ENCODE measurements around the gene INPP4A.

INPP4A gene

DNA sequence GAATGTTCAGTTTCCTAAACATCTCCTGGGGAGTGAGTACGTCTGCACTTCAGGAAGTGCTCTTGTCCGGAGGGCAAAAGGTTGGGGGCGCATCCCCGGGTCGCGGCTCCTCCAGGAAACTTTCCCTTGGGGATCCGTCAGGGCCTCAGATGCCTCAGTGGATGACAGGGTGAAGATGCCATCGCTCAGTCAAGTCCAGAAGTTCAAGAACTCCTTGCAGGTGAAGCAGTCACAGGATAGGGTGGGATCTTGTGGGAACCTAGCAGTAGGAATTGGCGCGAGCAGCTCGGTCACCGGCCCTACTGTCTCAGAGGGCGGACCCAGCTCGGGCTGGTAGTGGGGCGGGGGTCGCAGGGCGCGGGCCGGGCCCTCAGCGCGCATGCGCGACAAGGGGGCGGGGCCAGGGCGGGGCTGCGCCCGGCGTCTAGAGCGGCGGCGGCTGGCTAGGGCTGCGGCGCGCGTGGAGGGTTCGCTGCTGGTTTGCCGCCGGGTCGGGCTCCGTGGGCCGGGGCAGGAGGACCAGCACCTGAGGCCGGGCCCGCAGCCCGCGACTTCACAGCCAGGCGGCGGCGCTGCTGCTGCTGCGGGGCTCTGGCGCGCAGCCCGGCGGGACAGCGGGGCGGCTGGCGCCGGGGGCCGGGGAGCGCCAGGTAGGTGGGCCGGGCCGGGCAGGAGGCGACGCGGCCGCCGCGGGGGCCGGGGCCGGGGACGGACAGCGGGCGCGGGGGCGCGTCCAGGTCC is at the start of gene INPP4A:
INPP4A (plus strand) TSS at position 423 of the 741 bp plus-strand sequence. CDS start 75,191 bp downstream, outside the sequence.
- peak within 1 kb of the TSS; percentile 56 for H3K4me3 ChIP-seq (ENCODE audit: low read depth, low read length)
- TF ChIP-seq CTCF (IDR thresholded peaks at IDR 0.05; ENCODE audit: borderline replicate concordance, insufficient read depth, low read depth, low read length), result peak; percentile 35; the same call in 1 of the 2 replicates

GRCh38 chr2:98395977-98396376 is 48.7 kb upstream of the INPP4A start:
- no peak for TF ChIP-seq CTCF (IDR thresholded peaks at IDR 0.05; ENCODE audit: borderline replicate concordance, insufficient read depth, low read depth, low read length)

DNA sequence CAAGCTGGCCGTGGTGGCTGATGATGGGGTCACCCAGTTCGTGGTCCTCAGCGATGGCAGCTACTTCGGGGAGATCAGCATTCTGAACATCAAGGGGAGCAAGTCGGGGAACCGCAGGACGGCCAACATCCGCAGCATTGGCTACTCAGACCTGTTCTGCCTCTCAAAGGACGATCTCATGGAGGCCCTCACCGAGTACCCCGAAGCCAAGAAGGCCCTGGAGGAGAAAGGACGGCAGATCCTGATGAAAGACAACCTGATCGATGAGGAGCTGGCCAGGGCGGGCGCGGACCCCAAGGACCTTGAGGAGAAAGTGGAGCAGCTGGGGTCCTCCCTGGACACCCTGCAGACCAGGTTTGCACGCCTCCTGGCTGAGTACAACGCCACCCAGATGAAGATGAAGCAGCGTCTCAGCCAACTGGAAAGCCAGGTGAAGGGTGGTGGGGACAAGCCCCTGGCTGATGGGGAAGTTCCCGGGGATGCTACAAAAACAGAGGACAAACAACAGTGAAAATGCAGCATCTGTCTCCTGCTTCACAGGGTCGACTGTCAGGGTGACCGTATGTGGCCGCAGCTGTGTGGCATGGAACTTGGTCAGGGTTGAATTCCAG is 47.8 kb upstream of the INPP4A start:
- TF ChIP-seq CTCF (IDR thresholded peaks at IDR 0.05; ENCODE audit: borderline replicate concordance, insufficient read depth, low read depth, low read length), result no peak
- no peak overlapping the region for H3K4me3 ChIP-seq (ENCODE audit: low read depth, low read length)

More at GRCh38 chr2:98395977-98396376, 48.7 kb upstream of the INPP4A start:
- no peak overlapping the region for H3K4me3 ChIP-seq (ENCODE audit: low read depth, low read length)

DNA sequence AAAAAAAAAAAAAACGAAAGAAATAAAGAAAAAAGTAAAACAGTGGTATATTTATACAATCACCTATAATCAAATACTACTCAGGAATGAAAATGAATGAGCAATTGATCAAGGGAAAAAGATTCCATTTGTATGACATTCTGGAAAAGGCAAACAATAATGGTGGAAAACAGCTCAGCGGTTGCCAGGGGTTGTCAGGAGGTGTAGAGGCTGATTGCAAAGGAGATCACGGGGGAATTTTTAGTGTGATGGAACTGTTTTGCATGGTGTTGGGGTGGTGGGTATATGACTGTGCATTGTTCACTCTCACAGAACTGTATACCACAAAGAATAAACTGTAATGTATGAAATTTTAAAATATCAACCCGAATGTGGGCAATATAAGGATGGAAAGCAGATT is 45.5 kb upstream of the INPP4A start:
- H3K4me3 ChIP-seq (ENCODE audit: low read depth, low read length), result no peak overlapping the region
- no peak for TF ChIP-seq CTCF (IDR thresholded peaks at IDR 0.05; ENCODE audit: borderline replicate concordance, insufficient read depth, low read depth, low read length)

DNA sequence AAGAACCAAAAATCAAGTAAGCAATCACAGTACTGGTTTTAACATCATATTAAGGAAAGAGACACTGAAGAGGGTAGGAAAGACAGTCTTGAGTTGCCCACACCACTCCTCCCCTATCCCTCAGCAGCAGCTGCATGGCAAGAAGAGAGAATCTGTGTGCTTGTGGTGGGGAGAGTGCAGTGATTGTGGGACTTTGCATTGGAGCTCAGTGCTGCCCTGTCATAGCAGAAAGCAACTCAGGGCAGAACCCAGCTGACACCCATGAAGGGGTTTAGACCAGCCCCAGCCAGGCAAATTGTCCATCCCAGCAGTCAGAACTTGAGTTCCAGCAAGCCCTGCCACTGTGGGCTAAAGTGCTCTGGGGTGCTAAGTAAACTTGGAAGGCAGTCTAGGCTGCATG is 40.8 kb upstream of the INPP4A start:
- no peak for TF ChIP-seq CTCF (IDR thresholded peaks at IDR 0.05; ENCODE audit: borderline replicate concordance, insufficient read depth, low read depth, low read length)
- H3K4me3 ChIP-seq (ENCODE audit: low read depth, low read length), result no peak overlapping the region

DNA sequence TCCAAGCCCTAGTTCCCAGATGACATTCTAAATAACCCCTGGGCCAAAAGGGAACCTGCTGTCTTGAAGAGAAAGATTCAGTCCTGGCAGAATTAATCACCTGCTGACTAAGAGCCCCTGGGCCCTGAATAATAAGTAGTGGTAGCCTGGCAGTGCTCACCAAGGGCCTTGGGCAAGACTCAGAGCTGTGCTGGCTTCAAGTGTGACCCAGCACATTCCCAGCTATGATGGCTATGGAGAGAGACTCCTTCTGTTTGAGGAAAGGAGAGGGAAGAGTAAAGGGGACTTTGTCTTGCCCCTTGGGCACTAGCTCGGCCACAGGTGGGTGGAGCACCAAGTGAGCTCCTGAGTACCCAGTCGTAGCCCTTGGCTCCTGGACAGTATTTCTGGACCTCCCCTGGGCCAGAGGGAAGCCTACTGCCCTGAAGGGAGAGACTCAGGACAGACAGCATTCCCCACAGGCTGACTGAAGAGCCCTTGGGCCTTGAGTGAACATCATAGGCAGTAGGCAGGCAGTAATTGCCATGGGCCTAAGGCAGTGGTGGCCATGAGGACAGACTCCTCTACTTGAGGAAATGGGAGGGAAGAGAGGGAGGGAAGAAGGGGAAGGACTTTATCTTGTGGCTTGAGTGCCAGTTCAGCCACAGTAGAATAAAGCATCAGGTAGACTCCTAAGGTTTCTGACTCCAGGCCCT is 40.0 kb upstream of the INPP4A start:
- TF ChIP-seq CTCF (IDR thresholded peaks at IDR 0.05; ENCODE audit: borderline replicate concordance, insufficient read depth, low read depth, low read length), result no peak
- H3K4me3 ChIP-seq (ENCODE audit: low read depth, low read length), result no peak overlapping the region

Data from GM12875 (cell line).